NCI-H1417 (cell line): ENCODE results near the gene SORCS3.

Experiments used
- DNase-seq, 3 experiments: peaks; one replicate each; lab custom pipeline; 2025; lab: John Stamatoyannopoulos, UW

The SORCS3 gene

DNA sequence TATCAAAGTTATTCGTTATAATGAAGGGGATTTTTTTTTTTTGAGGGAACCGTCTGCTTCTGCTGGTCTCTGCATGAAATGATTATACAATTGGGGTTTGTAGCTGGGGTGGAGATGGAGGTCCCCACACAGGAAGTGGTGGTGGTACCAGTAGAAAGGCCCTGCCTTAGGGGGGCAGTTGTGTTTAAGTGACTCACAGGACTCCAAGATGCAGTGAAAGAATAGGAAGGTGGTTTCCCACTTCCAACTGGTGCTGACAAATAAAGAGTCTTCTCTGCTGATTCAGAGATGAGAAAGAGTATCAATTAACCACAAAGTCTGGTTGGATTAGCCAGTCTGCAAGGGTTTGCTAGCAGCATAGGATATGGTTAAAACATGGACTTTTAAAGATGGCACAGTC is 376.0 kb downstream of the SORCS3 start:
- no peak for DNase-seq

DNA sequence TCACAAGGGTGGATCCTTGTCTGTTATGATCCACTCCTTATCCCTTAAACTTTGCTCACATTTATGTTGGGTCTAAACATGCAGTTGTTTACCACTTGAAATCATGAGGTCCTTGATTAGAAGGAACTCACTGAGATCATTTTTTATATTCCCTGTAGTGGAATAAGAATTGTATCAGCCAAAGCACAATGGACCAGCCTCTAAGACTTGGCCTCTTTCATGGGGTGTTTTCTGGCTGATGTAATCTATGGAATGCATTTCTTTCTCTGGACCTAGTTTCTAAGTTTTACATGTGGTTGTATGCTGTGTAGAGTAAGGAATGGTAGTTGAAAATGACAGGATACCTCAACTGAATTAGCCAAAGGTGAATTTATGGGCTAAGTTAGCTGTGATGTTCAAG is 376.6 kb downstream of the SORCS3 start:
- no peak for DNase-seq

DNA sequence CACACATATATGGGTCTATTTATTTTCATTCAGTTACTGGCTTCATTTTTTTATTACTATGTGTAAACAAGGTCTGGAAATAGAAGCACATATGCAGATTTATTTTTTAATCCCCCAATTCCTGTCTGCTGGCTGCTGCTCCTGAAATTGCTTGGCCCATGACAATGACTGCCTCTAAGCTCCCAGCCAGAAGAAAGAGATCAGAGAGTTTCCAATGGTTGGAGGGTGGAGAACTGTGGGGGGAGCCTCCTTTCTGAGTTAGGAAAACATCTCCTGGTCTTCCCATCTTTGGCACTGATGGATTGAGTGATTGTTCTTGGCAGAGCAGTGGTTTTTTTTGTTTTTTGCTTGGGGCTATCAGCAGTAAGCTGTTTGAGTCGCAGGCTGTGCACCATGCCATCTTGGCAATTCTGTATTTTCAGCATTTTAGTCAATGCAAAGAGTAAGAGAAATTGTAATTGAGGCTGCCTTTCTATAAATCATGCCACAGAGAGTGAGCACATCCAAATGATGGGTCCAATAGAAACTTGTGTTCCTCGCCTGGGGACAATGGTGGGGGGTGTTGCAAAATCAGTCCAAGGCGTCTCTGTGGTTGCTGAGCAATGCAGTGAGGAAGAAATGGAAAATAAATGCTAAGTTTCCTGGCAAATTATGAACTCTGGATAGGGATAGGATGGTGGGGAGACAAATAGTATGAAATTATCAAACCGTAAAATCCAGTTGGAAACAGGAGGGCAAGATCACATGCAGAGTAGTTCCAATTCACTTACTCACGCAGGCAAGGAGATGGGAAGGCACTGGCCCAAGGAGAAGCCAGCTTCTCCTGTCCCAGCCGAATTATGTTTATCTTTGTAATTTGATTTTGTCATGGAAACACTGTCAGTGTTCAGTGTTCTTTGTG is 382.4 kb downstream of the SORCS3 start:
- no peak for DNase-seq

DNA sequence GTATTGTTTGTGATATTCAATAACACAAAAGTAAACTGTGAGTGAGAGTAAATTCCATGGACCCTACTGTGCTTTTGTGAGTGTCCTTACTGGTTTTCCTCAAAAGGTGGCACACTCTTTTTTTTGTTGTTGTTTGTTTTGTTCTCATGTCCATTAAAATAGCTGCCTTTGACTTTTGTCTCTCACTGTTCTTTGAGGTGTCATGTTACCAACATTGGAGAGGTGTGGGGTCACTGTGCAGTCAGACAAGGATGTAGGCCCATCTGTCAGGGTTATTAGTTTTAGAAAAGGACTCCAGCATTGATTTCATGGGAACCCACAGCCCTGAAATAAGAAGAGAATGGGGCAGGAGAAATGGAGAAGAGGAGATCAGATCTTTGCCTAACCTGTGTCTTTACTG is 383.1 kb downstream of the SORCS3 start:
- peak in 2 of 3 experiments; percentile 17 to 36 for DNase-seq

DNA sequence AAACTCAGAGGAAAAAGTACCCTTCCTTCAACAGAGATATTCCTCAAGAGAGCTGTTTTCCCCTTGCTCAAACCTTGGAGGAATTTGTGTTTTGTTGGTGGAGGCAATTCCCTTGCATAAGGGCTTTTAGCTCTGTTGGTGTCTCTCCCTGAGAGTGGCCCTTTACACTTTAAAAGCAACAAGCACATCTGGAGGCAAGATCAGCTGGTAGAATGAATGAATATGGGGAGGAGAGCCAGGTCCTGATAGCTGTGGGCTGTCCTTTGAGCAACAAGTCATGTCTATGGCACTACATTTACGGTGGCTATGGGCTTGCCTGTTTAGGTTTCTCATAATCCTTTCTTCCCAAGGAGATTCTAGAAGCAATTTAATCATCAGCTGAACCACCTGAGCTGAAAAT is 384.0 kb downstream of the SORCS3 start:
- no peak for DNase-seq

DNA sequence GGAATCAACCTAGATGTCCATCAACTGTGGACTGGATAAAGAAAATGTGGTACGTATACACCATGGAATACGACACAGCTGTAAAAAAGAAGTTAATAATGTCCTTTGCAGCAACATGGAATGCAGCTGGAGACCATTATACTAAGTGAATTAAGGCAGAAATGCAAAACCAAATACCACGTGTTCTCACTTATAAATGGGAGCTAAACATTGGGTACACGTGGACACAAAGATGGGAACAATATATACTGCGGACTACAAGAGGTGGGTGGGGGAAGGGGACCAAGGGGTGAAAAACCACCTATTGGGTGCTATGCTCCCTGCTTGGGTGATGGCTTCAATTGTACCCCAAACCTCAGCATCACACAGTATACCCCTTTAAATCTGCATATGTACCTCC is 385.5 kb downstream of the SORCS3 start:
- DNase-seq: no peak

DNA sequence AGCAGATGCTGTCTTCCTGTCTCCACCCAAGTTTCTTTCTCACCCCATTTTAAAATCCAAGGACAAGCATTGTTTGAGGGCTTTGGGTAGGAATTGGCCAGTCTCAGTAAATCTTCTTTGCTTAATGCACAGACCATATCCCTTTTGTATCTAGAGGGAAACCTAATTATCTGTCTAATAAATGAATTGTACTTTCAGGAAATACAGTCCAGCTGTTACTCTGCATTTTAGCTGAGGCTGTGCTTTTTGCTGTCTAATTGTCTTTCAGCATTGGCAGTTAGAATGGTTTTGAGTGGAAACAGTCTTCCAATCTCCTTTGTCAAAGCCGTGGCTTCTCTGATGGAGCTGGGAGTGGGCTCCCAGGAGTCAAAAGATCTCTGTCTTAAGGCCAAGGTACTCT is 388.2 kb downstream of the SORCS3 start:
- DNase-seq: no peak

DNA sequence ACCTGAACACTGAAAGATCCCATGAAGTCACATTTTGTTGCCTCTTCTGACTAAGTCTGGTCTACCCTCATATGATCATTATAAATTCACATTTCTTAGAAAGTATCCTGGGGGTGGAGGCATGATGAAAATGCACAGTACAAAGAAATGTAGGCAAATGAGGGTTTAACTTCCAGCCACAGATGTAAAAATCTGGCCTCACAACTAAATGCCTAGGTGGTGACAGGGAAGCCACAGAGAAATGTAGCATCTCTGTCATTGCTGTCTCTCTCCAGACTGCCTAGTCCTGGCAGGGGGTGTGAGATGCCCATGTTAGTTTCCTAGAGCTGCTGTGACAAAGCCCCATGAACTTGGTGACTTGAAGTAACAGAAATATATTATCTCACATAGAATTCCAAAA is 395.9 kb downstream of the SORCS3 start:
- DNase-seq: no peak

DNA sequence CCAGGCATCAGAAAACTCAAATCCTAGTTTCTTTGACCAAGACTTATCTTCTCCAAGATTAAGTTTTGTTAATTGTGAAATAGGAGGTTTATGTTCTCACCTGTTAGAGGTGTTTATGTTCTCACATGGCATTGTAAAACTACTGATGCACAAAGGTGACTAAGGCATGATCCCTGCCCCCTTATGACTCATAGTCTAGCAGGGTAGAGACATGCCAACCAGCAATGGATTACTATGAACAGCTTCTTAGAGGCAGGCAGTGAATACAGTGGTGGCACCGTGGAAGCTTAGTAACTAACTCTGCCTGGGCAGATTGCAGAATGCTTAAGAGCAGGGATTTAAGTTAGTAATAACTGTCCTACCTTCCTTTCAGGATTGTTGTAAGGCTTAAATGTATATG is 400.9 kb downstream of the SORCS3 start:
- DNase-seq: no peak

DNA sequence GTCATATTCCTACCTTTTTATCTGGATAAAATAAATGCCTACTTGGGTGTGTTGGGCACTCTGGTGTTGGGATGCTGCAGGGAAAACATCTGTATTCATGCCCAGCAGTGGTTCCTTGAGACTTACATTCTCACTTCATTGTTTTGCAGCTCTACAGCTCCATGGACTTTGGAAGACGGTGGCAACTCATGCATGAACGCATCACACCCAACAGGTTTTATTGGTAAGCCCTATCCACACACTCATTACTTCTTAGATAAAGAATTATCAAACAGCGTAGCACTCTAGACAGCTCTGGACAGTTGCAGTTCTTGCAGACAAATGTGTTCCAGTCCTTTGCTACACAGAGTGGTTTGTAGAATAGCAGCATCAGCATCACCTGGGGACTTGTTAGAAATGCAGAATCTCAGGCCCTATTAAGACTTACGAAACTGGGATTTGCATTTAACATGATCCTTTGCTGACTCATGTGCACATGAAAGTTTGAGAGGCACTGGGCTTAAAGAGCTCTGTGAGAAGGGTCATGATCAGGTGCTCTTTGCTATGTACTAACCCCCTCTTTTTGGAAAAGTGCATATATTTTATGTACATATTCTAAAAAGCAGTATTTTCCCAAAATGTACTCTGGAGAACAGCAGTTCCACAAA is 401.9 kb downstream of the SORCS3 start:
- DNase-seq: no peak

DNA sequence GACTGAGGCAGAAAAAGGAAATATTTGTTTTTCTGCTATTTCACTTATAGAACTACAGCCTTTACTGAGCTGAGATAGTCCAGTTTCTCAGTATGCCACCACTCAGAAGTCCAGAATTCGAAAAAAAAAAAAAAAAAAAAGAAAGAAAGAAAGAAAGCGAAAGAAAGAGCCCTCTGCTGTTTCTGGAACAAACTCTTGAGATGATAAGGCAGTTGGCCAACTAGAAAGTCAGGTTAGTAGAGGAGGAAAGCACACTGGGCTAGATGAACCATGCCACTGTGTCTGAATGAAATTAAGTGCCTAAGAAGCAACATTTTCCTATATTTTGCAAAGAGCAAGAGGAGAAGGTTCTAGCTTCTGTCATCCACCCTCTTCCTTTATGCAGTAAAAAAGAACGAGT is 403.8 kb downstream of the SORCS3 start:
- DNase-seq: no peak

DNA sequence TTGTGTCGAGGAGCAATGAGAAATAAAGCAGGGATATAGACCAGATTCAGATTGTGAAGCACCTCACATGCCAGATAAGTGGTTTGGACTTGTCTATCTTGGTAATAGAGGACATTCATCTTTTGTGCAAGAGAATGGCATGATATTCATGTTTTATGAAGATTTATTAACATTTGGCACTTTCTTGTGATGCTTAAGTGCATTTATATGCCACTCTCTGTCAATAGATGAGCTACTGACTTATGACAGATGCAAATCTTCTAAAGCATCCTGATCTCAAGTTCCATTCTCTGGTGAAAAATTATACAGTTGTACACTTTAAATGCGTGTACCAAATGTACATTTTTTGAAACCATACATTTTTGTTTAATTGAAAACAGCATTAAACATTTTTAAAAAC is 415.3 kb downstream of the SORCS3 start:
- DNase-seq: no peak

DNA sequence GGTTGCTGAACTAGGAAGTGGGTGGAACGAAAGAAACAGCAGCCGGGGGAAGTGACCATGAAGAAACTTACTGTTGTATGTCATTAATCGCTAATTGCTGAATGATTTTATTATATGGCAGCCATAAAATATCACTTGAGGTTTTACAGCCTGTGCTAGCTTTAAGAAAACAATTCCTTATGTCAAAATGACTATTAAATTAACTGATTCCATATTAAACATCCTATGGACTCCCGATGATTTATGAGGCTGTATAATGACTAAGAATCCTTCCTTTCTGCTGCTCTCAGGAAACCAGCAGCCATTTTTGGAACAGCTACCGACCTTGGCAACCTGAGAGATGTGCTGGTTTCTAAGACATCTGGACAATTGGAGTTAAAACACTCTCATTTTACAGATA is 421.9 kb downstream of the SORCS3 start:
- DNase-seq: peak in 1 of 3 experiments; percentile 4

DNA sequence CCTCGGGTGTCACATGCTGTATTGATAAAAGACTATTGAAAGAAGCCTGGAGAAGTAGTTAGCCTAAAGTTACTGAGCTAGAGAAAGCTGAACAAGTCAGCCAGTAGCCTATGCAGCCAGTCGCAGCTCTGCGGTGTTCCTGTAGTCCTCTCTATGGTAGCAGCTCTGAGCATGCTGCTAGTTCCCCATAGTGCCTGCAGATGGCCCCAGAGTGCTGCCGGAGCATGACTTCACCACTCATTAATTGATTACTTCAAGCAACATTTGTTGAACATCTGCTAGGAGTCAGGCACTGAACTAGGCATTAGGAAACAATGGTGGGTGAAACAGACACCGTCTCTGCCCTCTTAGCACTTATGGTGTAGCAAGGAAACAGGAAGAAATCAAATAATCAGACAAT is 422.7 kb downstream of the SORCS3 start:
- peak in 2 of 3 experiments; percentile 1 to 43 for DNase-seq

DNA sequence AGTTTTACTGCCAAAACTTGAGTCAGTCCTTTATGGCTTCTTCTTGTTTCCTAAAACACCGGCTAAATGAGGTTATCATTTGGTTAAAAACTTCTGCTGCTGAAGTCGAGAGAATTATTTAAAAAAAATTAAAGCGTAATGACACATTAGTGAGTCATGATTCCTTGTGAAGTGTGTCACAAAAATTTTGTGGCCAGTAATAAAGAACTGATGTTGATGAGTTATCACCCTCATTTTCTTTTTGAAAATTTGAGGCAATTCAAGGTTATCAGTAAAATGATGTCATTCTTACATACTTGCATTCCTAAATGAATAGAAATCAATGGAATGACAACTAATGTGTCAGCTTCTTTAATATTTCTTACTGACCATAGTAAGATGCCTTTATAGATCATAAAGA is 427.4 kb downstream of the SORCS3 start:
- no peak for DNase-seq

DNA sequence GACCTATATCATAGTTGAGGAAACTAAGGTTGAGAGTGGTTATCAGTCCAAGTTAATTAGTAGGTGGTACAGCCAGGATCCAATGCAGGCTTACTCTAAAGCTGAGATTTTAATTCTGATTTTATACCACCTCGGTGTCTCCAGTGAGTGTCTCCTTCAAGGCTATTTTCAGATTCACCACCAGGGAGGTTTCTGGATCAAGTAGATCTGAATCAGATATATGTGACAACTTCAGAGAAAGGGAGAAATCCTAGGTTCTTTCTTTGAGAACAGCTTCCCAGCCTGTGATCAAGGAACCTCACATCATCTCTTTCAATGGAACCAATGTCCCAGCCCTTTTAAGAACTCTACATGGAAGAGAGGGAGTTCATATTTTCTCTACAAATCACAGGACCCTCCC is 429.2 kb downstream of the SORCS3 start:
- DNase-seq: no peak

DNA sequence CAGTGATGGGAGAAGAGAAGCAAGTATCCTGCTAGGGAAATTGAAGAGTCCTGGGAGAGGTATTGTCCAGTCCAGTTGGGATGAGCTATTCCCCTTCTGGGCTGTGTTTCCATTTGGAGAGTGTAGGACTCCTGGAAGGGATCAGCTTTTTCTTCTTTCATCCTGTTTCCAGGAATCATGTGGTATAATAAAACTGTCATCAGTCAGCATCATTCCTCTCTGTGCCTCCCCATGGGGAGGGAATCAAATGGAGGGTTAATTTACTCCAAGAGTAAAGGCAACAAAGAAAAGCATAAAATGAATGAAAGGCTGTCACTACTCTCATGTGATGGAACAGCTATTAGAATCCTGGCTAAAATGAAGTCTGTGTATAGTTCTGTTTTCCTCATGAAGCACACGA is 429.9 kb downstream of the SORCS3 start:
- DNase-seq: peak in 1 of 3 experiments; percentile 1

DNA sequence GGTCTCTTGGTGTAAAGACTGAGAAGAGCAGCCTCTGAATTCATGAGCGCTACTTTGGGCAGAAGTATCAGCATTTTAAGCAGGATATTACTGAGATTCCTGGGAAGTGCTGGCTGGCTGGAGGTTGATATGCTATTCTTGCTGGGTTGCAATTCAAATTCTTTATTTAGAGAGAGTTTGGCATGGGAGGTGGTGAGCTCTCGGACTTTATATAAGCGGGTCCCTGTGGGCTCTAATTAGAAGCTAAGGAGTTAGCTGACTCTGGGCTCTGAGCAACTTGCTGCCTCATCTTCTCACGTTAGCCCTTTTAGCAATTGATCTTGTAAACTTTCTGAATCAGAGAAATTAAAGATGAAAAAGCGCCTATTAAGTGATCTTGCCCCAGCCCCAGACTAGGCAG is 430.9 kb downstream of the SORCS3 start:
- no peak for DNase-seq

DNA sequence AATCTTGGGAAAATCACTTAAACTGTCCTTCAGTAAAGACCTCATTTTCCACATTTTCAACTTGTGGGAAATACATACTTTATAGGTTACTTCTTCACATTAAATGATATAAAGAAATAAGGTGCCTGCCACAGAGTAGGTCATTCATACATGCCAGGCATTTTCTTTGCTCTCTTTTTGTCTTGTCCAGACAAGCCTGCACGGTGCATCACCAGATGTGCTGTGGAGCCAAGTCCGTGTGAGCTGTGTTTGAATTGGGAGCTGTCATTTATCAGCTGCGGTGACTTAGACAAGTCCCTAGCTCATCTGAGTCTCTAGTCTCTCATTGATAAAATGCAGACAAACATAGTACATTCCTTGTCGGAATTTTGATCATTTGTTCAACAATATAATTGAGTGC is 432.9 kb downstream of the SORCS3 start:
- DNase-seq: no peak

DNA sequence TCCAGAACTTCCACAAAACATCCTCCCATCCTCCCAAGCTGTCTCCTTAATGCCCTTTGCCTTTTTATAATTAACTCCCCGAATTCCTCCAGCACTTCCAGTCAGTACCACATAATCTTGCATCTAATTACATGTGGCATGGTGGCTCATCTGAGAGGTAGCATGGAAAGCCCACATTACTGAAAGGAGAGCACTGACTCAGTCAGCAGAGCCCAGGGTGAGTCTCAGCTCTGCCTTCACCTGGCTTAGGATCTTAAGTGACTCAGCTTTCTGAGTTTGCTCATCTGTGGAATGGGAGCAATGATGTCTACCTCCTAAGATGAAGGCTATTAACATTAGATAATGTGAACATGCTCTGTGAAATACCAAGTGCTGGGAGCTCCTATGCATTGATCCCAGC is 433.9 kb downstream of the SORCS3 start:
- no peak for DNase-seq

DNA sequence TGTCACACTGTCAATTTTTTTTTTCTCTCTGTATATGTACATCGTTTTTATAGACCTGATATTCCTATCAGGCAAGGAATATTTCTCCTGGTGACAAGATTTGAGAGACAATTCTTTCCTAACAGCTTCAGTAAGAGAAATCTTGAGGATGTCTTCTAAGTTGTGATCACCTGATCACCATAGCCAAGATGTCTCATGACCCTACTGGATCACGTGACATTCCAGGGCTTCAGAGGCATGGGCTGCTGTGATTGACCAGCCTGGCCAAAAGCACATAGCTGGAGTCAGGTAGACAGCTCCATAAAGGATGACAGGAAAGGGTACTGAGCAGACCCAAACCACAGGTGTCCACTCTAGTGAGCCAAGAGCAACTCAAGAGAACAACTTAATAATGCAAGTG is 444.9 kb downstream of the SORCS3 start:
- DNase-seq: no peak

DNA sequence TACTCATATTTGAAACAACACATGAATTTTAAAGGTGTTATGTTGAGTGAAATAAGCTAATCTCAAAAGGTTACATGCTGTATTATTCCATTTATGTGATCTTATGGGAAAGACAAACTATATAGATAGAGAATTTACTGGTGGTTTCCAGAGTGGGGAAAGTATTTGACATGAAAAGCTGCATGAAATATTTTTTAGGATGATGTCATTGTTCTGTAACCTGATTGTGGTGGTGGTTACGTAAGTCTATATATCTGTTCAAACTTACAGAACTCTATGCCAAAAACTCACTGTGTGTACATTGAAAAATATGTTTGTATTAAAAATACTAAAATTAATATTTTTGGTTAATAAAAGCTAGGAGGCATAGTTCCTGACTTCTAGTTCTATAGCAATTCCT is 453.0 kb downstream of the SORCS3 start:
- no peak for DNase-seq

DNA sequence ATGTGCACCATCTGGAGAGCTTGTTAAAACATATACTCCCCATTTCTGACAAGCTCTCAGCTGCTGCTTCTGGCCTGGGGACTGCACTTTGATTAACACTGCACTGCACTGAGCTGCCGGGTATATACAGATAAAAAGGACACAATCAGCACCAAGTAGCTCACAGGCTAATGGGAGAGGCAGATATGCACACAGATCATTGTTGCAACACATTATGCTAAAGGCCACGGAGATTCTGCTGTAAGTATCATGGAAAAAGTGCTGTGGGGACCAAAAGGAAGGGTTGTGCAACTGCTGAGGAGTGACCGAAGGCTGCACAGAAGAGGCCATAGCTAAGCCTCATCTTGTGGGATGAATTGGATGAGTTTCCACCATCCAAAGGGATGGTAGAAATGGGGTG is 455.2 kb downstream of the SORCS3 start:
- DNase-seq: no peak

DNA sequence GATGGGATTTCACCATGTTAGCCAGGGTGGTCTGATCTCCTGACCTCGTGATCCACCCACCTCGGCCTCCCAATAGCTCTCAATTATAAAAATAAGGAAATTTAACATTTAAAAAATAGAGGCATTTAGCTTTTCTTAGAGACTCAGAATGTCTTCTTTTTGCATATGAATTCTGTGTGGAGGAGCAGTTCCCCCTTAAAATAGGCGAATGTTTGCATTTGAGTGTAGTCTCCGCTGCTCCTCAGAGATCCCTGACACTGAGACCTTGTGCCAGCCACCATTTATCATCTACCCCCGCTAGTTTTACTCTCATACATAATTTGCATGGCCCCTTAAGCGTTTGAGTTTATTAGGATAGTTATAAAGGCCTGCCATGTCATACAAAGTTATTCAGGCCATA is 461.9 kb downstream of the SORCS3 start:
- DNase-seq: no peak
